HL-60/S4 treated with retinoic acid at 250 ng/mL for 4 days and 3 days (cell line): Measurements from ENCODE around the gene KCNRG.
"Not testable (repeated sequence)": the region's sequence is repeated elsewhere in the genome, so short reads cannot be mapped to it uniquely, and the experiment has no call there.

Source experiments
- in situ Hi-C: fragments of 300-500 bp; cut with MboI; formaldehyde crosslinking; loops from 2 replicates; pipeline ENCODE4 v1.7.0; 2022; ENCODE audit warnings: low sequenced_read_pairs

The KCNRG gene

GRCh38 chr13:50006426-50007135, 8.7 kb upstream of the KCNRG start:
- in situ Hi-C loops = no loop called here

GRCh38 chr13:50011461-50011860, 3.8 kb upstream of the KCNRG start:
- in situ Hi-C loops = no loop called here

- in situ Hi-C loops = no loop called here
Measured at GRCh38 chr13:50012396-50013169, 2.7 kb upstream of the KCNRG start.

- in situ Hi-C loops = no loop called here
Measured at GRCh38 chr13:50014386-50014785, 858 bp upstream of the KCNRG start.

- in situ Hi-C loops = no loop called here
Measured at GRCh38 chr13:50015750-50016149, 506 bp downstream of the KCNRG start.

GRCh38 chr13:50016444-50016843, 1.2 kb downstream of the KCNRG start:
- in situ Hi-C loops = no loop called here

GRCh38 chr13:50017819-50018218, 2.6 kb downstream of the KCNRG start:
- in situ Hi-C loops = no loop called here

GRCh38 chr13:50025436-50025835, 10.2 kb downstream of the KCNRG start:
- in situ Hi-C loops = no loop called here

- in situ Hi-C loops = no loop called here
Measured at GRCh38 chr13:50026788-50027473, 11.7 kb downstream of the KCNRG start.

GRCh38 chr13:50030315-50030714, 15.1 kb downstream of the KCNRG start:
- in situ Hi-C loops = no loop called here

- in situ Hi-C loops = no loop called here
Measured at GRCh38 chr13:50033725-50034124, 18.5 kb downstream of the KCNRG start.

- in situ Hi-C loops = no loop called here
Measured at GRCh38 chr13:50037788-50038187, 22.5 kb downstream of the KCNRG start.

GRCh38 chr13:50038266-50038665, 23.0 kb downstream of the KCNRG start:
- in situ Hi-C loops = no loop called here

- in situ Hi-C loops = no loop called here
Measured at GRCh38 chr13:50052478-50052877, 37.2 kb downstream of the KCNRG start.

GRCh38 chr13:50053844-50054243, 38.6 kb downstream of the KCNRG start:
- in situ Hi-C loops = no loop called here

- in situ Hi-C loops = no loop called here
Measured at GRCh38 chr13:50055454-50055853, 40.2 kb downstream of the KCNRG start.

- in situ Hi-C loops = no loop called here
Measured at GRCh38 chr13:50060718-50061117, 45.5 kb downstream of the KCNRG start.

GRCh38 chr13:50062336-50062735, 47.1 kb downstream of the KCNRG start:
- in situ Hi-C loops = not testable (repeated sequence)

- in situ Hi-C loops = no loop called here
Measured at GRCh38 chr13:50065712-50066111, 50.5 kb downstream of the KCNRG start.

- in situ Hi-C loops = no loop called here
Measured at GRCh38 chr13:50068508-50068907, 53.3 kb downstream of the KCNRG start.

GRCh38 chr13:50069261-50069660, 54.0 kb downstream of the KCNRG start:
- in situ Hi-C loops = no loop called here

GRCh38 chr13:50070186-50070585, 54.9 kb downstream of the KCNRG start:
- in situ Hi-C loops = no loop called here
